Raji (cell line): ENCODE data around the gene NPLOC4.

Experiments used
- POLR2A ChIP-seq: IDR thresholded peaks from 2 replicates; pipeline ENCODE4 v1.6.1; 2011; ENCODE audit warnings: low read depth, low read length, control low read depth; ENCODE audit not compliant: insufficient read depth

Gene NPLOC4

GRCh38 chr17:81666342-81667191, 29.7 kb upstream of the NPLOC4 start, which contains the start of the genes CCDC137 and OXLD1:
Gene CCDC137 (plus strand): TSS chr17:81666737. CDS start chr17:81666767, 30 bp downstream.
Gene OXLD1 (minus strand): TSS chr17:81666605. CDS start chr17:81666577, 28 bp downstream.
- TF ChIP-seq POLR2A: peak; percentile 97

- TF ChIP-seq POLR2A: no peak
Measured at GRCh38 chr17:81666092-81666341, 29.1 kb upstream of the NPLOC4 start.

GRCh38 chr17:81665205-81666091, 28.5 kb upstream of the NPLOC4 start:
- TF ChIP-seq POLR2A: no peak

GRCh38 chr17:81664051-81664470, 27.1 kb upstream of the NPLOC4 start:
- no peak; the same call in 1 of the 2 replicates for TF ChIP-seq POLR2A

- no peak for TF ChIP-seq POLR2A
Measured at GRCh38 chr17:81662002-81662401, 25.1 kb upstream of the NPLOC4 start.

GRCh38 chr17:81660441-81660840, 23.5 kb upstream of the NPLOC4 start:
- no peak for TF ChIP-seq POLR2A

- no peak for TF ChIP-seq POLR2A
Measured at GRCh38 chr17:81659038-81659437, 22.1 kb upstream of the NPLOC4 start.

- no peak for TF ChIP-seq POLR2A
Measured at GRCh38 chr17:81656835-81657234, 19.9 kb upstream of the NPLOC4 start.

- TF ChIP-seq POLR2A: no peak
Measured at GRCh38 chr17:81656118-81656743, 19.3 kb upstream of the NPLOC4 start, which contains the start of gene PDE6G. Gene PDE6G (minus strand): TSS chr17:81656542. CDS start chr17:81653305, 3,237 bp downstream.

- TF ChIP-seq POLR2A: no peak
Measured at GRCh38 chr17:81655378-81656117, 18.6 kb upstream of the NPLOC4 start.

GRCh38 chr17:81652906-81653771, 16.2 kb upstream of the NPLOC4 start:
- no peak for TF ChIP-seq POLR2A

GRCh38 chr17:81651692-81652091, 14.8 kb upstream of the NPLOC4 start:
- no peak for TF ChIP-seq POLR2A

- no peak for TF ChIP-seq POLR2A
Measured at GRCh38 chr17:81650951-81651350, 14.0 kb upstream of the NPLOC4 start.

- TF ChIP-seq POLR2A: no peak
Measured at GRCh38 chr17:81648707-81649085, 11.8 kb upstream of the NPLOC4 start.
